GM19240 (cell line): Measurements from ENCODE around the gene IGF1R.

Experiments used
- DNase-seq: peaks from one replicate; pipeline ENCODE4 v3.0.0; 2011; ENCODE audit warnings: low spot score; ENCODE audit not compliant: insufficient read length

The IGF1R gene

DNA sequence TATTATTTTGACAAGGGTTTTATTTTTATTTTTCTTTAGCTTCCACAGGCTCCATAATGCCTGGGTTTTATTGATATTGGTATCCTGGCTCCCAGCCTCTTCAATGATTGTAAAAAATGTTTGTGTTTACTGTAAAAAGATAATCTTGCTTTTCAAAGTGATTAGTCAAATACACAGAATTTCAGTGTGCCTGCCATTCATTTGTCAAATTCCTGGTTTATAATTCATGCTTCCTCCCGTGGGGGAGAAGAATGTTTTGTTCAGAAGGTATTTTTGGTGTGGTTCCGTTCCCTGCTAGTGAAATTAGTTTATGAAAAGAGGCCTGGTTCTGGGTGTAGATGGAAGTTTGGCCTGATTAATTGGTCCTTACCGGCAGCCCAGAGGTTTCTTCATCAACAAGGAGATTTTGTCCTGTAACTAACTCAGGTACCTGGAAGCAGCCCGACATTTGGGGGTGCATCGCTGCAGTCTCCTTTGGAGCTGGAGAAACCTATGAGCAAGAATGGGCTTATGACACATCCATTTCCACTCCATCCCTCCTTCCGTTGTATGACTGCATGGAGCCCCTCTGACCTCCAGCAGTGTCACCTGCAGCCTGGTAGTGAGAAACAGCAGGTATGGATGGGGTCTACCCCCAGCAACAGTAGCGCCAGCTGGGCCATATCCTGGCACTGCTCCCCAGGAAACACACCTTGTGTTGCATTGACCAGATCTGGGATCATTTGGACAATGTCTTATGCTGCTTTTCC lies 257.8 kb downstream of the IGF1R start:
- no peak for DNase-seq

GRCh38 chr15:98906712-98907083 lies 258.4 kb downstream of the IGF1R start:
- DNase-seq, result no peak

DNA sequence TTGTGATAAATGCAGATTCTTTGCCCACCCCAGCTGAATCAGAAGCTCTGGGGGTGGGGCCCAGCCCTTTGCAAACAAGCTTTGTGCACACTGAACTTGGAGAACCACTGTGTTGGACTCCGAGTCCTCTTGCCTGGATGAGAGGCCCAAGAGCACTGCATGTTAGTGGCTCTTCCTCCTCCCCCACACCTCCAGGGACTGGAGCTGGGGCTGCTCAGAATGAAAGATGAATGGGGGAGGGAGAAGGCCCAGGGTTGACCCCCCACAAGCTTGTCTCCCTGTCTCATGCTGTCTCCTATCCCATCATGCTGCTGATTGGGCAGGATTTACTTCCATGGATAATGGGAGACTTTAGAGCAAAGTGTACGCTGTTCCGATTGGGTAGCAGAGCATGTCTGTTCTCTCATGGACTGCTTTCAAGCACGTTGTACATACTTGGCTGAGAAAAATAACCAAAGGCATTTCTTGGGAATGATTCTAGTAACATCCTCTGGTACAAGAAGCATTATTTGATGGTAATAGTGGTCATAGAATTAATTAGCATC lies 259.7 kb downstream of the IGF1R start:
- DNase-seq, result no peak

DNA sequence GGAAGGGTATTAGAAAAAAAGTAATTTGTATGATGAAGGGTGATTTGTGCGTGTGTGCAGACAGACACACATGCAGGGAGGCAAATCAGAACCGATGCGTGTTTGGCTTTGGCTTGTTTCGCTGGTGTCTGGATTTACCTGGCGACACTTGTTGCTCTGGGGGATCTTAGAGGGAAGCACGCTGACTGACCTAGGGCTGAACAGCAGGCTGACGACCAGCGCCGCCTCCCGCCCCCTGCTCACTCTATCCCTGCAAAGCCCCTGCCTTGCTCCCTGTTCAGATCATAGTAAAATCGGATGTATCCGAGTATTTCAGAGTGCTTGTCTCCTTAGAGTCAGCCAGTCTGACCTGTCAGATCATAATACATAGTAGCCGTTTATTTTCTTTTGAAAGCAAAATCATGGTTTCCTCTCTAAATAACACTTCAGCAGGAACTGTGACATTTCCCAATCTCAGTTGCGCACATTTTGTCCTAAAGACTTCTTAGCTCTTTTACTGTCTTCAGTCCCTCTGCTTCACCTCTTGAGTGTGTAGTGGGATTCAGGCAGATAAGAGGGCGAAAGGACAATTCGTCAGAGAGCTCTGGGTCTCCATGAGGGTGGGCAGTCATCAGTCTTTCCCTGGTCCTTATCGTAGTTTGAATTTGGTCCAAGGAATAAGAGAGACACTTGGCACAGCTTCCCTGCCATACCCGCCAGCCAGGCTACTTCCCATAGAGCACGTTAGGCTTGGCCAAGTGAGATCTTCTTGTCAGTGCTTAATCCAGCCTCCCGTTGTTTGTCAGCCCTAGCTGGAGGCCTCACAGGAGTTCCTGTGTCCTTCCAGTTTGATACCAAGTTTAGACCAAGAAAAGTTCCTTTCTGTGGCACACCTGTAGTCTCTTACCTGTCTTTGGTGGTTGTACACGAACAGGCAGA lies 261.9 kb downstream of the IGF1R start:
- DNase-seq, result no peak

DNA sequence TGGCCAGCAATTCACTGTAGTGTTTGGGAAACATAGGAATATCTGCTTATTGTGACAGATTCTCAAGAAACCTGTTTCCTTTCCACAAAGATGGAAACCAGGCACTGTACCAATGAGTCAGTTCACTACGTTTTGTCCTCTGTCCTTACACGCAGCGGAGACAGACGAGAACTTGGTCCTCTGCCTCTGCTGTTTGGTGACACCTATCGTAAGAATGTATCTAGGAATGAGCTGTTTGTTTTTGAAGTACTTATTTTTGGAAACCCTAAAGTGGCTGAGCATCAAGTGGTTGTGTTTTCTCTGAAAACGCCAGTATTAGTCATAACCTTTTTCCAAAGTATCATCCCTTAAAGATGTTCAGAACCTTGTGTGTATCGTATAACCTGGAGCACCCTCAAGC lies 266.3 kb downstream of the IGF1R start:
- DNase-seq, result no peak

DNA sequence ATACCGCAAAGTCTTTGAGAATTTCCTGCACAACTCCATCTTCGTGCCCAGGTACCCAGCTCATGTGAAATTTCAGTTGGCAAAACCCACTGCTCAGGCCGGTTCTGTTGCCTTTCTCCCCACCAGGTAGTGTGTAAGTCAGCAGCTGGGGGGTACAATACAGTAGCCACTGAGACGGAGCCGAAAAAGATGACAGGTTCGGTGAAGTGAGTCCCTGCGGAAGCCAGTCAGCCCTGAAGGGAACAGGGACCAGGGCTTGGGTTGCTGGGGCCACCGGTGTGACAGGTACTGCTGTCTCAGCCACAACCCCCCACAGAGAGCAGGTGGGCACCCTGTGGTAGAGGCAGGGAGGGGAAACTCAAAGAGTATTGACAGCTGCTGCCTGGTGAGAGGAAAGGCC lies 268.5 kb downstream of the IGF1R start:
- no peak for DNase-seq

GRCh38 chr15:98917417-98917816 lies 269.1 kb downstream of the IGF1R start:
- no peak for DNase-seq

GRCh38 chr15:98920091-98920880 lies 271.9 kb downstream of the IGF1R start:
- no peak for DNase-seq

DNA sequence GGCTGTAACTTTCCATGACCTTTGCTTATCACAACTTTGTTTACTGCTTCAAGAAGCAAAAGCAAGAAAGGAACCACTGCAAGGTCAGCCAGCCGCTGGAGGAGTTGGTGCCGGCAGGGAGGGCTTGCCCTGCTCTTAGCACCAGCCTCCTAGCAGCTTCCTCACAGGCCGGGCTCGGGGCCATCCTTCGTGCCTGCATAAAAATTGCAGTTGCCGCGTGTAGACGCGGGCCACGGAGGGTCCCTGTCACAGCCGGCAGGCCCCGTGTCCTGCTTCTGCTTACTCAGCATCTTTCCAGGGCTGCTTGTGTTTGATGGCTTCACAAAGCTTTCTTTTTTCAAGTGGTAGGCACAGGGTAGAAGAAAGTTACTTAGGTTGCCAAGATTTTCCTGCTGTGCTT lies 274.8 kb downstream of the IGF1R start:
- DNase-seq, result no peak

GRCh38 chr15:98923579-98923978 lies 275.2 kb downstream of the IGF1R start:
- DNase-seq, result no peak

- DNase-seq, result no peak
These were observed 276.2 kb downstream of the IGF1R start for GRCh38 chr15:98924401-98925049.

GRCh38 chr15:98926236-98926635 lies 277.9 kb downstream of the IGF1R start:
- no peak for DNase-seq

GRCh38 chr15:98927022-98927421 lies 278.7 kb downstream of the IGF1R start:
- DNase-seq, result no peak

DNA sequence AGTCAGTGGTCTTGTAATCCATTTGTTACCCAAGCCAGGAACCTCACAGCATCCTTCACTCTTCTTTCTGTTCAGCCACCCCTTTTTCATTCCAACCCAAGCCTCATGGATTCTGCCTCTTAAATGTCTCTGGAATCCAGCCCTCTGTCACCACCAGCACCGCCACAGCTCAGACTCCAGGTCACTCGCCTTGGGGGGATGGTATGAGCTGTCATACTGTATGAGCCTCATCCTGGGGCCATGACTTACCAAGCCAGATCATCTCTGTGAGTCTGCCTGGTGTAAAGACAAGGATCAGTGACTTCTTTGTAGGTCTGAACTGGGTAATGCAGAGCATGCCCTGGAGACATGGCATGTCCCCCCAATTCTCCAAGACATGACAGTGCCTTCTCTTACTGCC lies 279.7 kb downstream of the IGF1R start:
- DNase-seq, result no peak

DNA sequence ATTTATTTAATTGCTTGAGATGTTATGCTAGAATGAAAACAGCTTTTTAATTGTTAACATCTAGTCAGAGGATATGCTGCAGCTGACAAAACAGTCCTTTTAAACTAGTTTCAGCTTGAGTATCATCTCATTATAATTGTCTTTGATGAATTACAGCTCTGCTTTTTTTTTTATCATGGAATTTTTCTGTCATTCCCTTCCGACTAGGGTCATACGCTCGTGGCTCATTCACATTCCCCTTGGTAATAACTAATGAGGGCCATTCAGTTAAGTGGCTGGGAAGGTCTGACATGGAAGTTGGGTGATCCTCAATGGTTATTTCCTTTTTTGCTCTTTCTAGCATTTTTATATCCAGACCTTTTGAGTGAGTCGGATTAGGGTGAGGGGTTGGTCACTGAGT lies 282.2 kb downstream of the IGF1R start:
- DNase-seq, result no peak

- no peak for DNase-seq
These were observed 282.7 kb downstream of the IGF1R start for GRCh38 chr15:98931004-98931403.

GRCh38 chr15:98933406-98933805 lies 285.1 kb downstream of the IGF1R start:
- no peak for DNase-seq

DNA sequence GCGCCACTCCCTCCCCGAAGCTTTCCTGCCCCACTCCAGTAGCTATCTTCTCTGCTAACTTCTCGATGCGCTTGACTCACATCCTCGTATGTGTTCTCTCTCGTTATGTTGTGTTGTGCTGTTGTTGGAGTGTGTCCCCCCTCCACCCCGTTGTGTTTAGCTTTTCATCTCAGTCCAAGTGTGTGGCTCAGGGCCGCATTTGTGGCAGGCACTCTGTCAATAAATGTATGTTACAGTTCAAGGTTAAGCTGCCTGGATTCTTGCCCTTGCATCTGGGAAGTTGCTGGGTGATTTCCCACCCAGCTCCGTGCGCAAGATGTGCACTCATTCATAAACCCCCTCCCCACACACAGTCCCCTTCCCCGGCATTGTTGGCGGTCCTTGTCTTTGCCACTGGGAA lies 287.4 kb downstream of the IGF1R start:
- DNase-seq, result no peak

GRCh38 chr15:98937413-98938104 lies 289.2 kb downstream of the IGF1R start:
- no peak for DNase-seq

GRCh38 chr15:98938105-98938417 lies 289.7 kb downstream of the IGF1R start:
- no peak for DNase-seq

DNA sequence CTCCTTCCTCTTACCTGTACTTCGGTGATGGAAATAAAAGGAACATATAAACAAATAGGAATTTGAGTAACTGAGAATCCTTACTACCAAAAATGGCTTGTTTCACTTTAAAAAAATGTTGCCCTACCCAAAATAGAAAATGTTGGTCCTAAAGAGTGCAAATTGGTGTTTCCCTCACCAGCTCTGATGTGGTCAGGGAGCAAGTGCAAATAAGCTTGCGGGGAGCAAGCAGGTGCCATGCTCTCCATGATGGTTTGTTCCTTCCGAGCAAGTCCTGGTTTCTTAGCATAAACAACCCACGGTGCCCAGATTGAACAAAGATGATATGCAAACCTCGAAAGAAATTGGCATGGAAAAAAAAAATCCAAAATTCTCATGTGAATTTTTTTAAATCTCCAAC lies 290.5 kb downstream of the IGF1R start:
- DNase-seq, result no peak
